SKM-1 treated with dmso at 0.1 percent for 144 hours (cell line): Measurements from ENCODE around the gene KRT36.
A peak's percentile ranks its signal among the peaks of the same experiment; 100 is the strongest.

Source experiments
- DNase-seq: peaks from one replicate; lab custom pipeline; 2025; ENCODE audit not compliant: unreplicated experiment; lab: John Stamatoyannopoulos, UW

The KRT36 gene

DNA sequence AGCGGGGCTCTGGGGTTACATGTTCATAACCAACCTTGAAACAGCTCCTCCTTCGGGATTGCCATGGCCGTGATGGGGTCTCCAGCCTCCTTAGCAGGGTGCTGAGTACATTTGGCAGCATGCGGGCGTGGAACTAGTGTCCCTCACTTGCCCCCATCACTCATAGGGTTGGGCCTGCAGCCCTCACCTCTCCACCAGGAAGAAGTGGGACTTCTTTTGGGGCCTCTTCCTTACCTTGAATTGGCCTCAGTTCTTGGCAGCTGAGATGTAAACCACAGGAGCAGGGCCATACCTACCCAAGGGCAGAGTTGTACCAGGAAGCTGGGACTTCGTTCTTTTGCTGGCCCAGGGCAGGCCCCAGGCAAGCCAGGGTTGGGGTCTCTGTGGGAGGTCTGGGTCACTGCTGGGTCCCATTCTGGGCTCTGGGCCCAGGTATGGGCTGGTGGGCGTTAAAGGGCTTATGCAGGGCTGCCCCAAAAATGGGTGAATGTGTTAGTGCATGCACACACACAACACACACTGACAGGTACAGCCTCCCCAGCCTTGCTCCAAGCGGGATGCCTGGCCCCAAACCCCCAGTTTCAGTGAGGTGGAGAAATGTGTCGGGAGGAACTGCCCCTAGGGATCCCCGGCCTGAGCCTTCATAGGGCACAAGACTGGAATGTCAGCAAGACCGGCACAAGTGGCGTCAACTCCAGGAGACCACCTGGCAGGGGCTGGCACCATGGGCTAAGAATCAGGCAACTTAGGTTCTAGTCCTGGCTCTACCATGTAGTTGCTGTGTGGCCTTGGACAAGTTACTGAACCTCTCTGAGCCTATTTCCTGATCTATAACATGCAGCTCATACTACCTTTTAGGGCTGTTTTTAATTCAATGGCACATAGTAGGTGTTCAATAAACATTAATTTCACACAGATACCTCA is 32.9 kb upstream of the KRT36 start:
- no peak for DNase-seq

DNA sequence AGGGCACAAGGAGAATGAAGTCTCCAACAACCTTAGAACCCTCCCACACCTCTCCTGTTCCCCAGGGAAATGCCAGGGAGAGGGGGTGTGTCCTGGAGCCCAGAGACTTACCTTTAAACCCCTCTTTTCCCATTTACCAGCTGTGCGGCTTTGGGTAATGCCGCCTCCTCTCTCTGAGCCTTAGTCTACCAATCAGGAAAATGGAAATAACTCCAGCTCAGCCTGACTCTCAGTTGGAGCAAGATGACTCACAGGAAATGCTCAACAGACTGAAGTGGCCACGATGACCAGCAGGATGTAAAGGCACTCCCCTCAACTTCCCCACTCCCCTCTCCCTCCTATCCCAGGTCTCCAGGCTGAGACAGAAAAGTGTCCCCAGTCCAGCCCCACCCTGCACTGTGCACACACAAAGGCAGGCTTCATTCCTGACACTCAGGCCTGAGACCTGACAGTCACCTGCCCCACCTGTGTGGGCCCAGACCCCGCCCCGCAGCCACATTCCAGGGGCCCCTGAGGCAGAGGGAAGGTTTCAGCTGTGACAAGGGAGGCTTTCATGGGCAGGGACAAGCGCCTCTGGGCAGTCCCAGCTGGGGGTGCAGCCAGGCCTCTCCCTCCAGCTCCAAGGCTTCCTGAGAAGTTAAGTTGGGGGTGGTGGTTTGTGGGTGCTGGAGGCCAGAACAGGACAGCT is 32.0 kb upstream of the KRT36 start:
- DNase-seq = no peak

DNA sequence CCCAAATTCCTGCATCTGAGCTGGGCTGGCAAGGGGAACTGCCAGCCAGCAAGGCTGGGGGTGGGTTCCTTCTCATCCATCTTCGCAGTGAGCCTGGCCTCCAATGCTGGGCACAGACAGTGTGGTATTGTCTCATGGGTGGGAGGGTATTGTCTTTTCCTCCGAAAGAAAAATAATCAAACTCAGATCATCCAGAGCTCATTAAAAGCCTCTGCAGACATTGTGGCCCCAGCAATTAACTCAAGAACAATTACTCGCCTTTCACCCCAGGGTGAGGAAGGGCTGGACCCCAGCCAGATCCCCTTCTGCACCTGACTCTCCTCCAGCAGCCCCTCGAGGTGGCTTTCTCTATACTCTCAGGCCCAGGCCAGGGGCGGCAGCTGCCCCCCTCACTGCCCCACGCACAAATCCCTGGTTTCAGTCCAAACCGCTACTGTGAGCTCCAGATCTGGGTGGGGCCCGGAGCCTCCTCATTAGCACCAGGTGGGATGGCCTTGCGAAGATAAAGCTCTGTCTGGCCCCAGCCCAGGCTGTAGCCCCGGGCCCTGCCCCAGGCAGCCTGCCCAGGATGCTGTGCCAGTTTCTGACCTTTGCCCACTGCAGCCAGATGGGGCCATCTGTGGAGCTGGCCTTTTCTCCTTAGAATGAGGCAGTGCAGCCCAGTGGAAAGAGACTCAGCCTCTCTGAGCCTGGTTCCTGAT is 31.3 kb upstream of the KRT36 start:
- no peak for DNase-seq

DNA sequence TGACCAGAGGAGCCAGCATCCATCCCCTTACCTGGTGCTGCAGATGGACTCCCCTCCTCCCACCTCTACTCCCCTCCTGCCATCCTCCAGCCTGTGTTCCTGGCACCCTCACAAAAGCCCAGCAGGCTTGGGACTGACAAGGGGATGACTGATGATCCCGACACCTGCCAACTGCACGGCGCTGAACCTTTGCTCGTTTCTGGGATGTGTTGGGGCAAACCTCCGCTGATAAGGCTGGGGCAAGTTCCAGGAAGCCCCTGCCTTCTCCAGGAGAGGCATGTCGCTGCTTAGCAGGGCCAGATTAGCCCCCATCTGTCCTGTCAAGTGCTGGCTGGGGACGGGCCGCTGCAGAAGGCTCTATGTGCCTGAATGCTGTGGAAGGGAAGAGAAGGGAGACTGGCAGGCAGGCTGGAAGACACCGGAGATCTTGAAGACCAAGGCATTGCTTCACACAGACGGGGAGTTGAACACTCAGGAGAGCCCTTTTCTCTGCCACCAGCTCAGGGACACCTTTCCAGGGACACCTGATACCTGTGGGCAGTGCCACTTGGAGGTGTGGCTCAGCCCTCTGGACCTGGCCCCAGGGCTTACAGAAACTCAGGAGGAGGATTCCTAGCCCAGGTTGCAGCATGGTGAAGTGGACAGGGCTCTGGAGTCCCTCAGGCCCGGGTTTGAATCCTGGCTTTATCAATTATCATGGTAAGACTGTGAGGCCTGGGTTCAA is 30.0 kb upstream of the KRT36 start:
- no peak for DNase-seq

DNA sequence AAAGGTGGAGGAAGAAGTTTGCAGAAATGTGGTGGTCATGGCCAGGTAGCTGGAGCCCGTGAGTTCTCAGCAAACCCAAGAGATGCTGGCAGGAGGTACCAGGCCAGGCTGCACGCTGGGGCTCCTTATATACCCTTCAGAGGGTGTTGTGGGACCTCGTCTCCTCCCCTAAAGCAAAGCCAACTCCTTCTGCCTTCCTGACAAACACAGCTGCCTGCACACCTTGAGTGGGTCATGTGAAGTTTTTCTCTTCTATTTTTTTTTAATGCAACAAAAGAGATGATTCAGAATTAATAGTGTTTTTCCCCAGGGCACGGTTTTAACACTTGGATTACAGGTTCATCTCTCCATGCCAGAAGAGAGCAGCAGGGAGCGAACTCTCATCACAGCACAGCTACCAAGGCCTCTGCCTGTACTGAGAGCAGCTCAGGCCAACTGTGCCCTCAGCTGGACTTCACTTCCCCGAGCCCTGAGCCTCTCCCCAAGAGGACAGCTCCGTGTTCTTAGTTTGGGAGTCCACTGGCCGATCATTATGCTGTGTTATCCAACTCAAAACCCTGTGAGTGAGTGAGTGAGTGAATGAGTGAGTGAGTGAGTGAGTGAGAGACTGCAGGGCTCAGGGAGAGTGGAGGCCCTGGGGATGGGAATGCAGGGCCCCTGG is 29.2 kb upstream of the KRT36 start, which contains the start of gene KRT15:
Gene KRT15 (minus strand): TSS at position 102 of the 661 bp plus-strand sequence. CDS start 63 bp downstream, at position 39.
- DNase-seq = no peak

DNA sequence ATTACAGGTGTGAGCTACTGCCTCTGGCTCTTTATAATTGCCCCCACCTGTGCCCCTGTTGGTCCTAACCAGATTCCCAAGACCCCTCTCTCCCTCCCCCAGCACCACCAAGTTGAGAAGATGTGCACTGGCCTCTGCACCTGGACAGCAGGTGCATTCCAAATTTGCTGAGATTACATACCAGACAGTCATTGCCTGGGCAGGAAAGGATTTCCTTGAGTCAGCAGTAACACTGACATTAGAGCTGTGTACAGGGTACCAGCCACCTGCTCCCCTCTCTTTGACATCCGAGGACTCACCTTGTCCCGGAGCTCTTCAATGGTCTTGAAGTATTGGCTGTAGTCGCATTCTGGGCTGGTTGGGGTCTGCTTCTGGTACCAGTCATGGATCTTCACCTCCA is 28.3 kb upstream of the KRT36 start:
- no peak for DNase-seq

DNA sequence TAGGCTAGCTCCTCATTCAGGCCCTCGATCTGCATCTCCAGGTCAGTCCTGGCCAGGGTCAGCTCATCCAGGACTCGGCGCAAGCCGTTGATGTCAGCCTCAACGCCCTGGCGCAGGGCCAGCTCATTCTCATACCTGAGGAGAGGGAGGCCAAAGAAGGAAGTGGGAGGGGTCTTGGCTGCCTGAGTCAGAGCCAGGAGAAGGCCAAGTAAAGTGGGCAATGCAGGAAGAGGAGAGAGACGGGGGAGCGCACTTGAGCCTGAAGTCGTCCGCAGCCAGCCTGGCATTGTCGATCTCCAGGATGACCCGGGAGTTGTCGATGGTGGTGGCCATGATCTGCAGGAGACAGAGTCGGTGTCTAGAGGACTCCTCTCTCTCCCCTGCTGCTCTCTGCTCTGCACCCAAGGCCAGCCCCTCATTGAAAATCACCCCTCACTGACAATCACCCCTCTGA is 27.1 kb upstream of the KRT36 start:
- no peak for DNase-seq

DNA sequence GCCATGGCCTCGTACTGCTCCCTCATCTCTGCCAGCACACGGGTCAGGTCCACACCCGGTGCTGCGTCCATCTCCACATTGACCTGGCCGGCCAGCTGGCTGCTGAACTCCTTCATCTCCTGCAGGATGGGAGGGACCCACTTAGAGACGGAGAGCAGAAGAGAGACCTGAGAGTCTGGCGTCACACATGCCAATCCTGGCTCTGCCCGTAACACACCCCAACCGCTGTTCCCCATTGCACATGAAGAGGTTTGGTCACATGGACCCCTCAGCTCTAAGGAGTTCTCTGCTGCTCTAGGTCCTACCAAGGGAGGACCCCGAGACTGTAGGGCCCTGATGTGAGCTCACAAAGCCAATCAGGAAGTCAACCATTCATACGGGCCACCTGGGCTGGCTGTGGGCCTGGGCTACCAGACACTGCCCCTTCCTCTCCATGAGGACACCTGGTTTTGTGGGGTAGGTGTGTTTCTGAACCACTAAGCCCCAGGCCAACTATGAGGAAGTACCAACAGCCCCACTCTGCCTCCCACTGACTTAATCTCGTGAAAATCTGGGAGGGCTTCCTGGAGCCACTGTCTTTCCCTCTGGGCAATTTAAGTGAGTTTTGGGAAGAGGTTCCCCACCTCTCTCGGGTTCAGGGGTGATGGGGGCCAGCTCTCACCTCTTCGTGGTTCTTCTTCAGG is 26.6 kb upstream of the KRT36 start:
- DNase-seq = no peak

DNA sequence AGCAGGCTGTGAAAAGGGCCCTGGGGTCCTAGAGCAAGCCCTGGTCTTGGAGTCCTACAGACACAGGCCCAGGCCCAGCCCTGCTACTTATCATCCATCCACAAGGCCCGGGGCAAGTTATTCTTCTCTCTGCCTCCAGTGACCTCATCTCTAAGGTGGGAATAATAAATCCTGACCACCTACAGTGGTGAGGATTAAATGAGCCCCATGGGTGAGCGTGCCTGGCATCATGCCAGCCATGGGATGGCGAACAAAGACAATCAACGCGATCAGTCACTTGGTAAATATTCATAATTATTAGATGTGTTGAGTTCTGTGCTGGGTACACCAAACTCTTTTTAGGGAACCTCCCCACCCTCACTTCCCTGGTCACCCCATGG is 23.4 kb upstream of the KRT36 start:
- DNase-seq = no peak

DNA sequence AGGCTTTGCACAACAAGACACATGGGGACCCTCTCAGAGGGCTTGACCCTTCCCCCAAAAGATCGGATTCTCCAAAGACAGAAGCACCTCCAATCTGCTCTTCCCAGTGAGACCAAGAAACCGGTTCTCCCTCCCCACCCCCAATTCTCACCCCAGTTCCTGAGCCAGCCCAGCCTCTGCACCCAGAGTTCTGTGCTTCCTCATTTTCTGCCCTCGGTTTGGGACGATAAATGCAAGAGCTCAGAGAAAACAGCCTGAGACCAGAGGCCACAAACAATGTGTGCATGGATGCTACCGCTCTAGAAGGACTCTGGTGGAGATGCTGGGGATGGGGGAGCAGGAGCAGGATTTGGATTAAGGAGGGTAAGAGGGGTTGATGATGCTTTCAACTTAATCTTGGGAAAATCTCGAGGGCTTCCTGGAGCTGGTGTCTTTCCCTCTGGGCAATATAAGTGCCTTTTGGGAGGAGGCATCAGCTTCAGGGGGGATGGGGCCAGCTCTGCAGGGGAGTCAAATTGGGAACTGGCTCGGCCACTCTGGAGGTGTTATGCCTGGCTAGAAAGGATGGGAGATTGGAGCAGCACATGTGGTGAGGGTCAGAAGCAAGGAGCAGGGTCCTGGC is 22.9 kb upstream of the KRT36 start:
- DNase-seq = peak; percentile 29

DNA sequence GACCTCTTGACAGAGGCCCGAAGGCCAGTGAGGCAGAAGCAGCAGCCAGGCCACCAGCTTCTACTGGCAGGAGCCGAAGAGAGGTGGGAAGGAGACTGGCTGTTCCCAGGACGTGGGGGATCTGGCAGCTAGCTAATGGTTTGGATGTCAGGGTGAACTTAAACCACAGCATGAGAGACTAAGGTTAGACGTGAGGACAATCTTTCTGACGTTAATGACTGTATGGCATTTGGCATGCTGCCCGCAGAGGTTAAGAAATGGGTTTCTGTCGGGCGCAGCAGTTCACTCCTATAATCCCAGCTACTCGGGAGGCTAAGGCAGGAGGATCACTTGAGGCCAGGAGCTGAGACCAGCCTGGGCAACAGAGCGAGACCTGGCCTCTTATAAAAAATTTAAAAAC is 22.0 kb upstream of the KRT36 start:
- no peak for DNase-seq

DNA sequence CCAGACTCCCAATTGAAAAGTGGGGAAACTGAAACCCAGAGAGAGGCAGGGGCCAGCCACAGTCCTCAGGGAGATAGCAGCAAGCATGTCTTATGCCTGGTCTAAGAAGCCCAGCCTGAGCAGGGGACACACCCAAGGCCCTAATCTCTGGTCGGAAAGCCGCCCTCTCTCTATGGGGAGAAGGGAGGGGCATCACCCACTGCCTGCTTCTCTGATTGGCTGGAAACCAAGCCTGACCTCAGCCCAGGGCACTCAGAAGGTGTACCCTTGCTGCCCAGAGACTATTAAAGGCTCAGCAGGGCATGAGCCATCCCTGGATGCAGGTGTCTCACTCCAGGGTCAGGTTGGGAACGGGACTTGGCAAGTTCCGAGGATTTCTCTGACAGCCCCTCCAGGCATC is 21.4 kb upstream of the KRT36 start:
- DNase-seq = no peak

DNA sequence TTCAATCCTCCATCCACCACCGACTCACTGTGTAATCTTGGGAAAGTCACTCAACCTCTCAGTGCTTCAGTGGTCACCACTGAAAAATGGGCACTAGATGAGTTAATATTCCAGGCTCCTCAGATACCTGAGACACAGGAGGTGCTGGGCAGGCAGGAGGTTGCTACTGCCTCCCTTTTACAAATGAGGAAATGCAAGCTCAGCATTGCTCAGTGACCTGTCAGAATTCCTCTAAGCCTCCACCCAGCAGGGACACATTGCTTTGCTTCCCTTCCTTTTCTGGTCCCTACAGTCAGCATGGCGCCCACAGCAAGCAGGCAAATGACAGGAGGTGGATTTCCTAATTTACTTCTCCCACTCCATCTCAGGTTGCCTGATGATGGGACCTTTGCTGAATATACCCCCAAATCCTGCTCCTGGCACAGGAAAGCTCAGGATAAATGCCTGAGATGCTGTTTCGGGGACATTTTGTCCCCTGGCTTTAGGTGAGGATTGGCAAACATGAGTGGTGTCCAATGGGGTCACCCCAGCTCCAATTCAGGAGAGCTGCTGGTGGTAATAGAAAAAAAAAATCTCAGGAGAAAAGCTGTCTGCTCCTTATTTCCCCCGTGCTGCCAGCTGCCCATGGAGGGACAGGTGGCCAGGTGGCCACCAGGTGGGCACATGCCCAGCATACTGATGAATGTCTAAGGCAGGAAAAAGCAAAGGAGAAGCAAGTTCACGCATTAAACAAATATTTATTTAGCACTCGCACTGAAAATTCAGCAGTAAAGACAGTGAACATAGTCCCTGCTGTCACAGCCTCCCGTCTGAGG is 20.7 kb upstream of the KRT36 start:
- no peak for DNase-seq

DNA sequence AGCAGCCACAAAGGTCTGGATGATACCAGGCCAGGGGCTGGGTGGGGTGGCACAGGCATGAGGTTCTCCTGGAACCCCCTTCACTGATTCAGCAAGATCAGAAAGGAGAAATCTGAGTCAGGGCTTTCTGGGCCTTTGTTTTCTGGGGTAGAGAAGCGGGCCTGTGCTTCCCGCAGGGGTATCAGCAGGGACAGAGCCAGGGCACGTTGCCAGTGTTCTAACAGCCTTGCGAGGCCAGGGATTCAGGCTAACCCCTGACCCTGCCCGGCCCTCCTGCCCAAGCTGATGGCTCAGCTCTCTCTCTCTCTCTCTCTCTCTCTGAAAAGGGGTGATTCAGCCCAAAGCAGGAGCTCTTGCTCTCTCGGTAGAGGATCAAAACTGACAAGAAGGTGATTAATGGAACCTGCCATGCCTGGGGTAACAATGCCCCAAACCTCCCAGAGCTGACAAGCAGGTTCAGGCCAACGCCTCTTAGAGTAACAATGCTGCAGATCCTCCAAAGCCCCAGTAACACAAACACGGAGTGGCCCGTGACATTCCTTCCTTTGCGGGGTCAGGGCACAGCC is 17.7 kb upstream of the KRT36 start:
- DNase-seq = no peak

DNA sequence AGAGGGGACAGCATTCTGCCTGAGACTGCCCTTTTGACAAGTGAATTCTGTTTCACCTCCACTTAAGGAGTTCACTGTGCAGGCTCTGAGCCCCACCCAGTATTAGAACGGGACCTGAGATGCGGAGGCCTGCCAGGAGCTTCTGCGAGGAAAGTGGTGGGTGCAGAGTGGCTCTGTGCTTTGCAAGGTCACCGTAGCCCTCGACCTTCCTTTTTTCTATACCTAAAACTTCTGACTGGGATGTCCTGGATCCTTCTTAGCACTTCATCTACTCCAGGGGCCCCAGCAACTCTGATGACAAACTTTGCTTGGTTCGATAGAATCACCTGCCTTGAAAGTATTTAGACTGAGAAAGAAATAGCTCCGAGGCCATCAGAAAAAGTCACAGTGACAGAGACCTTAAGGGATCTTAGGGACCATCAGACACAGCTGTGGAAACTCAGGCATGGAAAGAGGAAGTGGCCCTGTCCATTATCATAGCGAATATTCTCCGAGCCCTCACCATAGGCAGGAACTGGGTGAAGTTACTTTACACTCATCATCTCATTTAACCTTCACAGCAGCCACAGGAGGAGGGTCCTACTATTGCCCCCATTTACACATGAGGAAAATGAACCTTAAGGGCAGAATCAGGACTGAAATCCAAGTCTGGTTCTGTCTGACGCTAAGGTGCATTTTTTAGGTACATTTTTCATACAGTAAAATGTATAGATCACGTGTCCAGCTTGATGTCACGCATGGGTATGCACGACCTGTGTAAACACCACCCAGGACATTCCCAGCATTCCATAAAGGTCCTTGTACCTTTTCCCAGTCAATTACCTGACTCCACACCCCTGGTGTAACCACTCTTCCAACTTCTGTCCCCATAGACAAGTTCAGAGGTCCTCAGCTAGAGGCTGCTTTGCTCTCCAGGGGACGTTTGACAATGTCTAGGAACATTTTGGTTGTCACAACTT is 16.4 kb upstream of the KRT36 start:
- DNase-seq = peak; percentile 66

DNA sequence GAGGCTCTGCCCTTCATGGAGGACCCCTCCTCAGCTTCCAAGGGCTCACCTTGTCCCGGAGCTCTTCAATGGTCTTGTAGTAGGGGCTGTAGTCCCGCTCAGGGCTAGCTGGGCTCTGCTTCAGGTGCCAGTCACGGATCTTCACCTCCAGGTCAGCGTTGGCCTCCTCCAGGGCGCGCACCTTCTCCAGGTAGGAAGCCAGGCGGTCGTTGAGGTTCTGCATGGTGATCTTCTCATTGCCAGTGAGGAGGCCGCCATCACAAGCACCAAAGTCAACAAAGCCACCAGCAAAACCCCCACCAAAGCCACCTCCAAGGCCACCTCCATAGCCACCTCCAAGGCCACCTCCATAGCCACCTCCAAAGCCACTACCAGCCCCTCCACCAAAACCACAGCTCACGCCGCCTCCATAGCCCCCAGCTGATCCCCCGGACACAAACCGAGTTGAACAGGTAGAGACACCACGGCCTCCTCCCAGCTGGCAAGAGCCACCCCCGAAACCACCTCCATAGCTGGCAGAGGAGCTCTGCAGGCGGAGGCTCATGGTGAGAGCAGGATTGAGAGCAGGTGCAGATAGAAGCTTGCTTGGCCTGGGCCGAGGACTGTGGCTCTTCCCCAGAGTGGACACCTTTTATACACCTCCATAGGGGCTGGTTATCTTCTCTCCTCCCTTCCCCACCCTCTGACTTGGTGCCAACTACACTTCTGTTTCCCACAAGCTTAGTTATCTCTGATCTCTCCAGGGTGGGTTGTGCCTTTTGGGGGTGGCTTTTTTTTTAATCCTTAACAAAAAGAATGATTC is 15.5 kb upstream of the KRT36 start, which contains the start of gene KRT13:
Gene KRT13 (minus strand): TSS at position 606 of the 802 bp plus-strand sequence. CDS start 62 bp downstream, at position 544.
- DNase-seq = no peak
